ENCODE results near the gene C9orf78. TPM values are rescaled to one million over a fixed set of nuclear protein-coding genes. Genes with fewer than 3 reads are reported as not detected.

Gene C9orf78
- total RNA-seq, 1 experiment from 2014 or later, result 30.0 TPM

- no TSS peak for BruUV-seq (replicated peaks)
- CTCF ChIA-PET, result no interaction called here
- intact Hi-C loops (cut with micrococcal nuclease), result no loop called here
Measured at GRCh38 chr9:129873563-129874190, 38.6 kb upstream of the C9orf78 start.

GRCh38 chr9:129871046-129871445, 36.0 kb upstream of the C9orf78 start:
- Mint-ChIP-seq H3K9me3 (ENCODE audit: unreplicated experiment) (no peaks in the 10 kb centered on the region), H3K27me3 (ENCODE audit: insufficient read depth, unreplicated experiment) (no peaks in the 10 kb centered on the region), H3K4me1 (ENCODE audit: insufficient read depth, unreplicated experiment) (no peaks in the 10 kb centered on the region), H3K27ac (ENCODE audit: low read depth, unreplicated experiment) (no peak overlapping the region), H3K36me3 (ENCODE audit: insufficient read depth, unreplicated experiment) (peaks cover 11% of the 10 kb centered on the region), H3K4me3 (ENCODE audit: unreplicated experiment) (no peak overlapping the region)
- TF ChIP-seq CTCF (IDR thresholded peaks at IDR 0.05; ENCODE audit: unreplicated experiment), result no peak
- ChIA-PET POLR2A (interaction anchor here (0.6 kb wide), 1 partner anchor 1319 kb away, joined by 3 read pairs; the partner anchor contains the start of gene SPTAN1), CTCF (no interaction called here)
- no TSS peak for BruUV-seq (replicated peaks)
- intact Hi-C loops (cut with micrococcal nuclease), result no loop called here
- no peak for DNase-seq (ENCODE audit: unreplicated experiment)

More at GRCh38 chr9:129873563-129874190, 38.6 kb upstream of the C9orf78 start:
- no peak for DNase-seq (ENCODE audit: unreplicated experiment)
- no peaks in the 10 kb centered on the region for H3K9me3 Mint-ChIP-seq (ENCODE audit: unreplicated experiment)
- H3K27ac Mint-ChIP-seq (ENCODE audit: low read depth, unreplicated experiment), result no peak overlapping the region
- no peaks in the 10 kb centered on the region for H3K4me1 Mint-ChIP-seq (ENCODE audit: insufficient read depth, unreplicated experiment)
- POLR2A ChIA-PET, result no interaction called here
- TF ChIP-seq CTCF (IDR thresholded peaks at IDR 0.05; ENCODE audit: unreplicated experiment), result no peak
- H3K36me3 Mint-ChIP-seq (ENCODE audit: insufficient read depth, unreplicated experiment), result peaks cover 16% of the 10 kb centered on the region
- no peak overlapping the region for H3K4me3 Mint-ChIP-seq (ENCODE audit: unreplicated experiment)
- no peaks in the 10 kb centered on the region for H3K27me3 Mint-ChIP-seq (ENCODE audit: insufficient read depth, unreplicated experiment)

GRCh38 chr9:129869585-129870501, 34.8 kb upstream of the C9orf78 start:
- H3K4me3 Mint-ChIP-seq (ENCODE audit: unreplicated experiment), result no peak overlapping the region
- BruUV-seq (replicated peaks), result no TSS peak
- CTCF ChIA-PET, result interaction anchor here (0.6 kb wide), 2 partner anchors 10 to 838 kb away, joined by 3 read pairs; no protein-coding TSS in a partner anchor
- no peak overlapping the region for H3K27ac Mint-ChIP-seq (ENCODE audit: low read depth, unreplicated experiment)
- no peaks in the 10 kb centered on the region for H3K4me1 Mint-ChIP-seq (ENCODE audit: insufficient read depth, unreplicated experiment)
- intact Hi-C loops (cut with micrococcal nuclease), result no loop called here
- no peaks in the 10 kb centered on the region for H3K27me3 Mint-ChIP-seq (ENCODE audit: insufficient read depth, unreplicated experiment)
- H3K36me3 Mint-ChIP-seq (ENCODE audit: insufficient read depth, unreplicated experiment), result peaks cover 13% of the 10 kb centered on the region
- H3K9me3 Mint-ChIP-seq (ENCODE audit: unreplicated experiment), result no peaks in the 10 kb centered on the region
- POLR2A ChIA-PET, result interaction anchor here (0.6 kb wide), 1 partner anchor 1318 kb away, joined by 3 read pairs; the partner anchor contains the start of gene SPTAN1
- TF ChIP-seq CTCF (IDR thresholded peaks at IDR 0.05; ENCODE audit: unreplicated experiment), result no peak
- no peak for DNase-seq (ENCODE audit: unreplicated experiment)

- CTCF ChIA-PET, result interaction anchor here (0.7 kb wide), 1 partner anchor 10 kb away, joined by 5 read pairs; no protein-coding TSS in a partner anchor
- DNase-seq (ENCODE audit: unreplicated experiment), result no peak
- H3K27ac Mint-ChIP-seq (ENCODE audit: low read depth, unreplicated experiment), result no peak overlapping the region
- POLR2A ChIA-PET, result interaction anchor here (0.6 kb wide), 1 partner anchor 175 kb away, joined by 3 read pairs; no protein-coding TSS in a partner anchor
- no peak overlapping the region for H3K4me3 Mint-ChIP-seq (ENCODE audit: unreplicated experiment)
- no peak for TF ChIP-seq CTCF (IDR thresholded peaks at IDR 0.05; ENCODE audit: unreplicated experiment)
- BruUV-seq (replicated peaks), result no TSS peak
- no peaks in the 10 kb centered on the region for H3K4me1 Mint-ChIP-seq (ENCODE audit: insufficient read depth, unreplicated experiment)
- H3K9me3 Mint-ChIP-seq (ENCODE audit: unreplicated experiment), result no peaks in the 10 kb centered on the region
- peaks cover 10% of the 10 kb centered on the region for H3K36me3 Mint-ChIP-seq (ENCODE audit: insufficient read depth, unreplicated experiment)
- no peaks in the 10 kb centered on the region for H3K27me3 Mint-ChIP-seq (ENCODE audit: insufficient read depth, unreplicated experiment)
- intact Hi-C loops (cut with micrococcal nuclease), result no loop called here
Measured at GRCh38 chr9:129868872-129869486, 33.9 kb upstream of the C9orf78 start.

Measured in MCF 10A (cell line).